ENCODE data around the gene CELSR3.

Gene CELSR3

GRCh38 chr3:48660800-48661400 lies 1.8 kb downstream of the CELSR3 start:
- DNase-seq = no peak

- peak; percentile 40 for DNase-seq
Measured at GRCh38 chr3:48656841-48657281, 5.8 kb downstream of the CELSR3 start.

DNA sequence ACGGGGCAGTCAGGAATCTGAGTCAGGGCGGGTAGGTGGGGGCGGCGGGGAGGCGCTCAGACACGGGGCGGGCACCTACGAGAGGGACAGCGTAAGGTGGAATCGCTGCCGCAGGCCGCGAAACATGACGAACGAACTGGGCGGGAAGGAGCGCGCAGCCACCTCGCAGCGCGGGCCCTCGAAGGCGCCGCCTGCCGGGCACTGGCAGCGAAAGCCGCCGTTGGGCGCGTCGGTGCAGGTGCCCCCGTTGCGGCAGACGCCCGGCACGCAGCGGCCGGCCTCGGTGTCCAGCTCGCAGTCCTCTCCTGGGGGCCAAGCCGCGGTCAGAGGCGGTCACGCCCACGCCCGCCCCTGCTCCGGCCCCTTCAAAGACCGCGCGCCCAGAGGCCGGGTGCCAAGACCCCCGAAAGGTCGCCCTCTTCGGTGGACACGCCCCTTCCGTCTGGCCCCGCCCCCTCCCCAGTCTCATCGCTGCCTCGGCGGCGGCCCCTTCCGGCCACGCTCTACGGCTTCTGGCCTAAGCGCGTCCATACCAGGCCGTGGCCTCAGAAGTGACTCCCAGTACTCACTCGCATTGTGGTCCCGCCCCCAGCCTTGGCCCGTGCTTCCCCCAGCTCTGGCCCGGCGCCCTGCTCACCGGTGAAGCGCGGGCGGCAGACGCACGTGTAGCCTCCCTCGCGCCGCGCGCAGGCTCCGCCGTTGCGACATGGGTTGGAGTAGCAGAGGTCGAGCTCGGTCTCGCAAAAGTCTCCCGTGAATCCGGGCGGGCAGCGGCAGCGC lies 6.4 kb downstream of the CELSR3 start:
- DNase-seq = peak; percentile 87

DNA sequence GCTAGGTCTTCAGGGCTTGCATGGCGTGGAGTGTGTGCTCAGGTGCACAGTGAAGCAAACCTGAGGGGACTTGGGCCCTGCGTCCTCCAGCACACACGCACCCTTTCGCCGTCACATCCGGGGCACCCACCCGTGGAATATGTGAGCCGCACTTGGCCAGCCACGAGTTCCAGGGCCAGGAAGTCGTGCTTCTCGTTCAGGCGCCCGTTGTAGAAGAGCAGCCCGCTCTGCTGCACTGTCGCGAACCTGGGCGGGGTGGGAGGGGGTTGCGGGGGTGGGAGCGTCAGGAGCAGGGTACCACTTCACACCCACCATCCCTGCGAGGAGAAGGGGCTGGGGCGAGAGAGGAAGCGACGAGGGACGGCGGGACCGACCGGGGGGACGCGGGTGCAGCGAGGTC lies 7.1 kb downstream of the CELSR3 start:
- DNase-seq = peak; percentile 64

GRCh38 chr3:48655063-48655462 lies 7.6 kb downstream of the CELSR3 start:
- DNase-seq = no peak

GRCh38 chr3:48652923-48653715 lies 9.6 kb downstream of the CELSR3 start:
- no peak for DNase-seq

GRCh38 chr3:48651771-48652170 lies 10.9 kb downstream of the CELSR3 start:
- DNase-seq = no peak

DNA sequence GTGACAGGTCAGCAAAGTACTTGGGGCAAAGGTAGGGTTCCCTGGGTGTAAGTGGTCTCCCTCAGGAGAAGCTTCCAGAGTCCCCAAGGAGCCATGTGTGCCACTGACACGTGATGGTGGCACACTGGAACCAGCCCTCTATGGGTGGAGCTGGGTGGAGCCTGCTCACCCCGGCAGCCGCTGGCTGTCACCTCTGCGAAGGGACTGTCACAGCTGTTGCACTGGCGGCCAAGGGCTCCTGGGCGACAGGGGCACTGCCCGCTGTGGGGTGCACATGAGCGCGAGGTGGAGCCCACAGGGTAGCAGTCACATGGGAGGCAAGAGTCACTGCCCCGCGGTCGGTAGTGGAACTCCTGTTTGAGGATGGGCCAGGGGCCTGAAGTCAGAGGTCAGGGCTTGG lies 12.0 kb downstream of the CELSR3 start:
- DNase-seq = no peak

- DNase-seq = no peak
Measured at GRCh38 chr3:48648188-48648850, 14.4 kb downstream of the CELSR3 start.

DNA sequence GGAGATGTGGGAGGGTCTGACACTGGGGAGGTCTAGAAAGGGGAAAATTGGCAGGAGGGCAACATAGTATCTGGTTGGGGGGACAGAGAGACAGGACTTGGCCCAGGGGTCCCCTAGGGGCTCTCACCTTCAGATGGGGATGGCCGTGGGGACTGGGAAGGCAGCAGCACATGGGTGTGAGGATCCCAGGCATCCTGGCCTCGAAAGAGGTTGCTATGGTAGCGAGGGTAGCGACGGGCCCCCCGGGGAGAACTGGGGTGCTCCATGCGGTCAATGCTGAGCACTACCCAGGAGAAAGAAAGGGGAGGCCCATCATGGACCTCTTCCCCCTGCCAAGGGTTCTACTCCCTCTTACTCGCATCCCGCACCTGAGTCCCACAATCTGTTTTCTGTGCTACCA lies 15.0 kb downstream of the CELSR3 start:
- no peak for DNase-seq

GRCh38 chr3:48644898-48645760 lies 17.6 kb downstream of the CELSR3 start:
- no peak for DNase-seq

GRCh38 chr3:48642605-48643004 lies 20.1 kb downstream of the CELSR3 start:
- DNase-seq = no peak

- DNase-seq = no peak
Measured at GRCh38 chr3:48641396-48641795, 21.3 kb downstream of the CELSR3 start.

DNA sequence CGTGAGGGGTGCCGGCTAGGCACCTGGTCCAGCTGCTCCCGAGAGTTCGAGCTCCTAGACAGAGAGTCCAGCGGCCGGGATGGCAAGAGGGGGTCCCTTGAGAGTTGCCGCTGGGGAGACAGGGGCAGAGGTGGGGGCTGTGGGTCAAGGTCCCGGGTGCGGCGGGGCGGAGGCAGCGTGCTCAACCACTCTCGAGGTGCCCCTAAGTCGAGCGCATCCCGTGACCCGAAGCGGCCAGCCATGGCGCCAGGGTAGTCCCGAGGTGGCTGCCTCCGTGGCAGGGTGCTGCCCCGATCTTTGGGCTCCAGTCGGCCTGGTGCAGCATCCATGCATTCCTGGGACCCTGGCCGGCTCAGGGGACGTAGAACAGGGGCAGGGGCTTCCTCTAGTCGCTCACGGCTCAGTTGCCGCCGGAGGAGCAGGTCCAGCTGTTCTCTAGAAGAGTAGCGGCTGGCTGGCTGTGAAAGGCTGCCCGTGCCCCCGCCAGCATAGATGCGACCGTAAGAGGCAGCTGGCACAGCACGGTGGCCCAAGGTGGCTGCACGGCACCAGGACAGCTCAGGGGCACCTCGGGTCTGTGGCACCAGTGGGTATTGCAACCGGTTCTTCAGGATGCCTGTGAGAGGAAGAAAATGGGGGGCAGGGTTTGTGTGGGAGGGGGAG lies 22.6 kb downstream of the CELSR3 start:
- DNase-seq = no peak

GRCh38 chr3:48637305-48637704 lies 25.4 kb downstream of the CELSR3 start:
- no peak for DNase-seq

GRCh38 chr3:48636149-48636655 lies 26.5 kb downstream of the CELSR3 start:
- no peak for DNase-seq

DNA sequence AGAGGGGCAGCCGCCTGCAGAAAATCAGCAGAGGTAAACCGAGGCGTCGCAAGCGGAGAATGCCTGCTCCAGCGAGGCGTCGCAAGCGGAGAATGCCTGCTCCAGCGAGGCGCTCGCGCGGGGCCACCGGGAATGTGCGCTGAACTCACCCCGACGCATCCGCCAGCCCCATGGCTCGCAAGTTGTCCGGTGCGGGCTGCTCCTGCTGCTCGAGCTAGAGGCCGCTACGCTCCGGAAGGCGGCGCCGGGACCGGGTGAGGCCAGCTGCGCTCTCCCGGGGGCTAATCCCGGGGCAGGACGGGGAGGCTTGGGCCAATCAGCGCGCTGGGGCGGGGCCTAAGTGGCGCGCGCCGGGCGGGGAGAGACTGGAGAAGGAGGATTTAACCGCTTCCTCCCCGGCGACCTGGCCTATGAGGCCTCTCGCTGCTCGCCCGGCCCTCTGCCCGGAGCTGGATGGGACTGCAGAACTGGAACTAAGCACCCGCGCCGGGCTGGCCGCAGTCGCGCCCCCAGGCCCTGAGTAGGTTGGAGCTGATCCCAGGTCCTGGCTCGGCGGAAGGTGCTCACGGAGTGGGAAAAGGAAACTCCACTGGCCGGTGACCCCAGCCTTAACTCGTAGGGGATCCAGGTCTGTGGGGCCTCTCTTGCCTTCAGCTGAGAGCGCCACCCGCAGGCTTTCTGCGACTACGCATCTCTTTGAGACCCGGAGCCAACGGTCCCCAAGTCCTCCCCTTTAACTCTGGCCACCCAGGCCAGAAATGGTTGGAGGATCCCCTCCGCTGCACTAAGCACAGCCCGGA lies 27.3 kb downstream of the CELSR3 start, which contains the start of gene SLC26A6:
Gene SLC26A6 (minus strand): TSS at position 240 of the 800 bp plus-strand sequence. CDS start 68 bp downstream, at position 172.
- peak; percentile 93 for DNase-seq

DNA sequence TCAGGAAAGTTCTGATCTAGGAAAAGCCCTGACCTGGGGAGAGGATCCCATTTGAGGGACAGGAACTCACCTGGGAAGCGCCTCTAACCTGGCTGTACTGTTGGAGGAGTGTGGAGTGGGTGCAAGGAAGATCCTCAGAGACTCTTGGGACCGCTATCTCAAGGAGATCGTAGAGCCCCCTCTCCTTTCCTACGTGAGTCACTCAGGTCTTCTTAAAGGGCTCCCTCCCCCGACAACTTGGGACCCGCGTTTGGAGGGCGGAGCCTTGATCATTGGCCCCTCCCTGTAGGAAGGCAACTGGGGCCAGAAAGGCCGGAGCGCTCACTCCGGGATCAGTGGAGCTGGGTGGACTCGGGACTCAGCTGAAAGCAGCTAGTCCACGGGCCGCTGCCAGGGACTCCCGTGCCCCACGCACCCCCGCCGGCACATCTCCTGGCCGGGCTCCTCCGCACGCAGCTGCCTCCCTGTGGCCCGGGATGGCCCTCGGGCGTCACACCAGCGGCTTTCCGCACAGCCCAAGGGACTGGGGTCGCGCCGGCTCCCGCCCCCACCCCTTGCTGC lies 27.9 kb downstream of the CELSR3 start:
- peak; percentile 60 for DNase-seq

DNA sequence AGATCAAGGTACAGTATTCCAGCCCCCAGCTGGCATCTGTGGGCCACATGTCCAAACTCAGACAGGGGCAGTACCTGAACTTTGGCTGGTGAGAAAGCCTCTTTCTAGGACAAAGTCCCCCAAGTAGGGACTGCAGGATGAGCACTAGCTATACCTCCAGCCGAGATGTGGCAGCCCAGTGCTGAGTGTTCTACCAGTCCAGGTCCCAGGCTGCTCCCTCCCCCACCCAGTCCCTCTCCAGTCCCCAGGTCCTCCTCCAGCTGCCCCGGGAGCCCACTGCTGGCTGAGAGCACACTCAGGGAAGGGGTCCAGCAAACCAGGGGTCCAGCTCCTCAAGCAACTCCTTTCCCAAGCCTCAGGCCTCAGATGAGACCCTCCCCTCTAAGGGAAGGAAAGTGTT lies 28.9 kb downstream of the CELSR3 start:
- DNase-seq = no peak

- no peak for DNase-seq
Measured at GRCh38 chr3:48633256-48633655, 29.4 kb downstream of the CELSR3 start.

Data from activated naive CD4-positive, alpha-beta T cell treated with anti-CD3 and anti-CD28 coated beads, Interleukin-2, amount 50 U/mL, for 16 hours (primary cell).